Measurements from ENCODE around the gene RYR2.

RYR2 gene

DNA sequence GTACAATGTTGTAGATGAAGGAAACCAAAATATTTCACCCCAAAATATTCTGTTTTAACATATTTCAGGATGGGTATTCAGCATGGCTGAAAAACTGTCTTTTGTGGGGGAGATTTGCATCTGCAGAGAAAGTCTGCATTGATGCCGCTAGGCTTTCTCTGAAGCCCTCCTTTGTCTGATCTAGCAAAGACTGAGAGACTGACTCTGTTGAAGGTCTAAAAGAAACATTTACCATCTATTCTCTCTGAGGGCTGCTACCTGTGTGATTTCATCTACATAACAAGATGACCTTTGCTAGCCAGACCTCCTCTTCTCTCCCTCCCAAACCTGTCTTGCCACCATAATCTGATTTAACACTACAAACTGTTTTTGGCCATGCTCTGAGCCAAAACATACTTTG lies 25.4 kb upstream of the RYR2 start:
- Mint-ChIP-seq H3K27me3 (peaks cover 4% of the 10 kb centered on the region), H3K36me3 (no peaks in the 10 kb centered on the region), H3K4me3 (no peak overlapping the region), H3K27ac (peak overlapping the region; percentile 23), H3K4me1 (no peaks in the 10 kb centered on the region), H3K9me3 (no peaks in the 10 kb centered on the region)

DNA sequence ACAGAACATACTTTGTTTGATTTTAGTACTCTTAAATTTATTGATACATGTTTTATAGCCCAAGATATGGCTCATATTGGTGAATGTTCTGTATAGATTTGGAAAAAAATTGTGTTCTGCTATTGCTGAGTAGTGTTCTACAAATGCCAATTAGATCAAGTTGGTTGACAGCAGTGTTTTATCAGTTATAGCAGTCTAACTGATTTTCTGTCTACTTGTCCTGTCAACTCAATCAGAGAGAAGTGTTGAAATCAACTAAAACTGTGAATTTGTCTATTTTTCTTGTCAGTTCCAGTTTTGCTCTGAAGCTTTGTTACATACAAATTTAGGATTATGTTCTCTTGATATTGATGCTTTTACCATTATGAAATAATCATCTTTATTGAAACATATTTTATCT lies 23.1 kb upstream of the RYR2 start:
- Mint-ChIP-seq H3K9me3 (no peaks in the 10 kb centered on the region), H3K4me1 (no peaks in the 10 kb centered on the region), H3K36me3 (no peaks in the 10 kb centered on the region), H3K27ac (no peak overlapping the region), H3K4me3 (no peak overlapping the region), H3K27me3 (peaks cover 4% of the 10 kb centered on the region)

GRCh38 chr1:237025358-237026074 lies 16.5 kb upstream of the RYR2 start:
- no peaks in the 10 kb centered on the region for H3K4me1 Mint-ChIP-seq
- peaks cover 6% of the 10 kb centered on the region for H3K27me3 Mint-ChIP-seq
- H3K9me3 Mint-ChIP-seq = peaks cover 8% of the 10 kb centered on the region
- H3K36me3 Mint-ChIP-seq = peaks cover 4% of the 10 kb centered on the region
- H3K27ac Mint-ChIP-seq = no peak overlapping the region
- no peak overlapping the region for H3K4me3 Mint-ChIP-seq

DNA sequence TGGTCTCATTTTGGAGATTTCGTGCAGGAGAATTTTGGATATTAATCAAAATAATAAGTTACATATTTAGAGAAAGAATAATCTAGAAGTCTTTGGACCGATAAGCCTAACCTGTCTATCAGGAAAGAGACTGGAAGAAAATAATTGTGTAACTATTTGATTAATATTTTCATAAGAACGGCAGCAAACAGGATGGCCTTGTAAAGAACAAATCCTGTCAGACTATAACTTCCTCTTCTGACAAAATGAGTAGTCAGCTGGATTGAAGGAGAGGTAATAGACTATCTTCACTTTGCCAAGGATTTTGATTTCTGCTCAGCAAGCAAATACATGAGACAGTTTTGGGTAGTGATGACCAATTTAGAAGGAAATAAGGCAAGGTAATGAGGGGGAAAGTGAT lies 12.7 kb upstream of the RYR2 start:
- no peak overlapping the region for H3K4me3 Mint-ChIP-seq
- H3K4me1 Mint-ChIP-seq = no peaks in the 10 kb centered on the region
- H3K27me3 Mint-ChIP-seq = peaks cover 9% of the 10 kb centered on the region
- peaks cover 8% of the 10 kb centered on the region for H3K9me3 Mint-ChIP-seq
- H3K27ac Mint-ChIP-seq = no peak overlapping the region
- peaks cover 4% of the 10 kb centered on the region for H3K36me3 Mint-ChIP-seq

- peaks cover 10% of the 10 kb centered on the region for H3K27me3 Mint-ChIP-seq
- H3K36me3 Mint-ChIP-seq = peaks cover 4% of the 10 kb centered on the region
- no peak overlapping the region for H3K4me3 Mint-ChIP-seq
- H3K9me3 Mint-ChIP-seq = peaks cover 8% of the 10 kb centered on the region
- no peaks in the 10 kb centered on the region for H3K4me1 Mint-ChIP-seq
- no peak overlapping the region for H3K27ac Mint-ChIP-seq
Measured at GRCh38 chr1:237029850-237030535, 12.0 kb upstream of the RYR2 start.

GRCh38 chr1:237031480-237031879 lies 10.5 kb upstream of the RYR2 start:
- H3K27me3 Mint-ChIP-seq = peaks cover 10% of the 10 kb centered on the region
- no peaks in the 10 kb centered on the region for H3K4me1 Mint-ChIP-seq
- no peaks in the 10 kb centered on the region for H3K36me3 Mint-ChIP-seq
- H3K4me3 Mint-ChIP-seq = no peak overlapping the region
- H3K27ac Mint-ChIP-seq = no peak overlapping the region
- no peaks in the 10 kb centered on the region for H3K9me3 Mint-ChIP-seq

DNA sequence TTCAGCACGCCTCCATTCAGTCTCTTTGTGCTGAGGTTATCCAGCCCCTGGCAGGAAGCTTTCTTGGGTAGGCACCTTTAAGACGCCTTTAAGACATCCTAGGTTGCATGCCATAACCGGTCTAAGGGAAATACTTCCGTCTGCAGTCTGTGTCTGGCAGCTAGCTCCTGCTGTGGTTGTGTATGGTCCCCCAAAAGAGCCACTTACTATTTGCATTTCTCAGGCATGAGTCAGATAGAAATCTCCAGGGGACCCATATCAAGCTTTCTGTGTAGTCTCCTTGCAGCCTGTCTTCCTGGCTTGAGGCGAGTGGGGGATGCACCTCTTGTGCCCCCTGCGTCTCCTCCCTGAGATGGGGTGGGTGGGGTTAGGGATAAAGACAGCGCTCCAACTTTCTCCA lies 10.0 kb upstream of the RYR2 start:
- Mint-ChIP-seq H3K4me1 (no peaks in the 10 kb centered on the region), H3K36me3 (no peaks in the 10 kb centered on the region), H3K4me3 (no peak overlapping the region), H3K9me3 (no peaks in the 10 kb centered on the region), H3K27me3 (peaks cover 10% of the 10 kb centered on the region), H3K27ac (no peak overlapping the region)

DNA sequence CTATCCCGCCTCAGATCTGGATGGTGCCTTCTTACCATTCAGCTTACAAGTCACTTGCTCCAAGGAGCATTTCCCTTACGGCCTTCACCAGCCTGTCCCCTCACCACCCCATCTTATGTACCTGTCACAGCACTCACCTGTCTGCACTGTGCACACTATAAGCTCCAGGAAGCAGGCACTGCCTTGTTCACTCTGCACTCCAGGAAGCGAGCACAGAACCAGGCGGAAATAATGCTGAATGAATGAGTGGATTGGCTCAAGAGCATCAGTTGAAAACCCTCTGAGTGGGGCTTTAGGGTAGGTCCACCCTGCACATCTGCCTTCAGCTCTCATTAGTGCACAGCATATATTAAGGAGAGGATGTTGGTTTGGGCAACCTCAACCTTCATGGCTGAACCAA lies 8.9 kb upstream of the RYR2 start:
- no peak overlapping the region for H3K27ac Mint-ChIP-seq
- H3K36me3 Mint-ChIP-seq = no peaks in the 10 kb centered on the region
- H3K27me3 Mint-ChIP-seq = peaks cover 5% of the 10 kb centered on the region
- no peaks in the 10 kb centered on the region for H3K4me1 Mint-ChIP-seq
- no peak overlapping the region for H3K4me3 Mint-ChIP-seq
- H3K9me3 Mint-ChIP-seq = no peaks in the 10 kb centered on the region

DNA sequence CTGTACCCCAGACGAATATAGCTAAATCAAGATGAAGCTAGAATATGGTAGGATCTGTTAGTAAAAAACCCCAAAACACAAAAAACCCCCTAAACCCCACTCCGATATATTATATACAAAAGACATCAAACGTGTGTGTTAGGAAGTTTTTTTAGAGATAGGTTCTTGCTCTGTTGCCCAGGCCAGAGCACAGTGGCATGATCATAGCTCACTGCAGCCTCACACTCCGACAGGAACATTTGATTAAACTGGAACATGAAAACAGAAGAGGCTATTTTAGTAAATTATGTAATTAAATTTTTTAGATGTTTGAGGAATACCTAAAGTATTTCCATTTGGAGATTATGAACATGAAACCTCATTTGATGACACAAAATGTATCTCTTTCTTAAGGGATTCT lies 8.2 kb upstream of the RYR2 start:
- H3K27me3 Mint-ChIP-seq = peaks cover 7% of the 10 kb centered on the region
- no peaks in the 10 kb centered on the region for H3K36me3 Mint-ChIP-seq
- no peaks in the 10 kb centered on the region for H3K9me3 Mint-ChIP-seq
- no peaks in the 10 kb centered on the region for H3K4me1 Mint-ChIP-seq
- H3K27ac Mint-ChIP-seq = no peak overlapping the region
- H3K4me3 Mint-ChIP-seq = no peak overlapping the region

DNA sequence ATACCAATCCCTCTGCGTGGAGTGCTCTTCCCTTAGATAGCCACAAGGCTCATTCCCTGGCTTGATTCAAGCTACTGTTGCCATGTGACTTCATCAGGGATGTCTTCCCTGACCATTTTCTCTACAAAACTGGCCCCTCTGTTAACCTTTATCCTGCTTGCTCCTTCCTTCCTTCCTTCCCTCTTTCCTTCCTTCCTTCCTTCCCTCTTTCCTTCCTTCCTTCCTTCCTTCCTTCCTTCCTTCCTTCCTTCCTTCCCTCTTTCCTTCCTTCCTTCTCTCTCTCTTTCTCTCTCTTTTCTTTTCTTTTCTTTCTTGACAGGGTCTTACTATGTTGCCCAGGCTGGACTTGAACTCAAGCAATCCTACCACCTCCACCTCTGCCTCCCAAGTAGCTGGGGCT lies 6.2 kb upstream of the RYR2 start:
- Mint-ChIP-seq H3K4me3 (no peak overlapping the region), H3K27me3 (peaks cover 14% of the 10 kb centered on the region), H3K27ac (no peak overlapping the region), H3K9me3 (no peaks in the 10 kb centered on the region), H3K4me1 (no peaks in the 10 kb centered on the region), H3K36me3 (no peaks in the 10 kb centered on the region)

DNA sequence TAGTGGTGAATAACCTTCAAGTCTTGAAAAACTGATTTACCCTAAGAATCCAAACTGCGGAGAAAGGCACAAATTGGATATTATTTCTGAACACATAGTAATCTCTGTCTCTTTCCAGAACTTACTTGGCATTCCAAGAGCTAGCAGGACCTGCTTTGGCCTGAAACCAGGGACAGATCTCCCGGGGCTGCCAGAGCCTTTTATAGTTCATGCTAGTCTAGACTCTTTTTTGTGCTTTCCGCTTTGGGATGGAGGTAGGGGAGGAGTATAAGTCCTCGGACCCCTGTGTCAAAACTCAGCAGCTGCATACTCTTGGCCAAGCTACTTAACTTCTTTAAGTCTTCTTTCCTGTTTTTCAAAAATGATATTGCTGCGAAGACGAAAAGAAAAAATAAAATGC lies 3.8 kb upstream of the RYR2 start:
- no peak overlapping the region for H3K27ac Mint-ChIP-seq
- no peak overlapping the region for H3K4me3 Mint-ChIP-seq
- no peaks in the 10 kb centered on the region for H3K9me3 Mint-ChIP-seq
- H3K4me1 Mint-ChIP-seq = peaks cover 4% of the 10 kb centered on the region
- H3K27me3 Mint-ChIP-seq = peaks cover 25% of the 10 kb centered on the region
- H3K36me3 Mint-ChIP-seq = no peaks in the 10 kb centered on the region

DNA sequence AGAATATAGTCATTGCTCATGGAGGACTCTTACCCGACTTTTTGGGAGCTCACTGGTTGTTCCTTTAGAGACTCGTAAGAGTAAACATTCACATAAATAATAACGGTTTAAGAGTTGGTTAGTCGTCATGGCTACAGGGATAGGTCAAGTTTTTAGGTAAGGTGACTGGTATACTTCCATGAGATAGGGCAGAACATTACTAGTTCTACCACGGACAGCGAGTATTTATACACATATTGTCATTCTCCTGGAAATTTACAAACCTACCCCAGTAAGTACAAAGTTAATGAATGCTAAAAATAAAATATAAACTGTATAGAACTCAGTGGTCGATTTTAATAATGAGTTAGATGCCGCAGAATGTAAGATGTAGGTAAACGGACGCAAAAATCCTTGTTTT lies 1.2 kb upstream of the RYR2 start:
- H3K9me3 Mint-ChIP-seq = no peaks in the 10 kb centered on the region
- no peaks in the 10 kb centered on the region for H3K36me3 Mint-ChIP-seq
- H3K27ac Mint-ChIP-seq = no peak overlapping the region
- H3K27me3 Mint-ChIP-seq = peaks cover 38% of the 10 kb centered on the region
- no peak overlapping the region for H3K4me3 Mint-ChIP-seq
- peaks cover 9% of the 10 kb centered on the region for H3K4me1 Mint-ChIP-seq

DNA sequence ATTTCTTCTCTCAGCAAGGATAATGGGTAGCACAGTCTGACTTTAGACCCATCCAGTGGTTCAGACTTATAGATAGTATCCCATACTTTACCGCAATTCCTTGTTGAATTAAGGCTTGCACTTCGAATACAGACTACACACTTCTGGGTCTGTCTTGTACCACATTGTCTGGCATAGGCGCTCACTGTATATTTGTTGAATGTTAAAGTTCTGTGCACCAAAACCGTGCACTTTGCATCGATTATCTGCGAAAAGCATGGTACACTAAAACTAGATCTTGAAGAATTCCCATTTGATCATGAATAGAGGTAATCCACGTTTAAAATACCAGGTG lies 556 bp upstream of the RYR2 start:
- Mint-ChIP-seq H3K4me1 (peaks cover 9% of the 10 kb centered on the region), H3K27ac (no peak overlapping the region), H3K27me3 (peaks cover 43% of the 10 kb centered on the region), H3K36me3 (no peaks in the 10 kb centered on the region), H3K4me3 (peak overlapping the region; percentile 43), H3K9me3 (no peaks in the 10 kb centered on the region)

DNA sequence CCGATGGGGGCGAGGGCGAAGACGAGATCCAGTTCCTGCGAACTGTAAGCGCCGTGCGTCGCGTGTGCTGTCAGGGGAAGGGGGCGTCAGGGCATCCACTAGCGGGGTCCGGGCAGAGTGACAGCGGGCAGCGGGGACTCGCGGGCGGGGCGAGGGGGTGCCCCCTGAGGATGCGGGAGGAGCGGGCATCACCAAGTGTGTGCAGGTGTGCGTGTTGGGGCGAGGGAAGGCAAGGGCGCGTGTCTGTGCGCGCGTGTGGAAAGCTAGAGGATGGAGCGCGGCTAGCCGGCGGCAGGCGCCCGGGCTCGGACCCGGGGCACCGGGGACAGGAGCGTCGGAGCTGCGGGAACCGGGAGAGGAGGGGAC lies 525 bp downstream of the RYR2 start:
- H3K36me3 Mint-ChIP-seq = no peaks in the 10 kb centered on the region
- no peak overlapping the region for H3K4me3 Mint-ChIP-seq
- H3K9me3 Mint-ChIP-seq = no peaks in the 10 kb centered on the region
- H3K27me3 Mint-ChIP-seq = peaks cover 43% of the 10 kb centered on the region
- no peak overlapping the region for H3K27ac Mint-ChIP-seq
- H3K4me1 Mint-ChIP-seq = peaks cover 9% of the 10 kb centered on the region

- peaks cover 43% of the 10 kb centered on the region for H3K27me3 Mint-ChIP-seq
- no peak overlapping the region for H3K27ac Mint-ChIP-seq
- no peaks in the 10 kb centered on the region for H3K9me3 Mint-ChIP-seq
- peaks cover 9% of the 10 kb centered on the region for H3K4me1 Mint-ChIP-seq
- peak overlapping the region; percentile 20 for H3K4me3 Mint-ChIP-seq
- no peaks in the 10 kb centered on the region for H3K36me3 Mint-ChIP-seq
Measured at GRCh38 chr1:237042892-237043576, 1.1 kb downstream of the RYR2 start.

DNA sequence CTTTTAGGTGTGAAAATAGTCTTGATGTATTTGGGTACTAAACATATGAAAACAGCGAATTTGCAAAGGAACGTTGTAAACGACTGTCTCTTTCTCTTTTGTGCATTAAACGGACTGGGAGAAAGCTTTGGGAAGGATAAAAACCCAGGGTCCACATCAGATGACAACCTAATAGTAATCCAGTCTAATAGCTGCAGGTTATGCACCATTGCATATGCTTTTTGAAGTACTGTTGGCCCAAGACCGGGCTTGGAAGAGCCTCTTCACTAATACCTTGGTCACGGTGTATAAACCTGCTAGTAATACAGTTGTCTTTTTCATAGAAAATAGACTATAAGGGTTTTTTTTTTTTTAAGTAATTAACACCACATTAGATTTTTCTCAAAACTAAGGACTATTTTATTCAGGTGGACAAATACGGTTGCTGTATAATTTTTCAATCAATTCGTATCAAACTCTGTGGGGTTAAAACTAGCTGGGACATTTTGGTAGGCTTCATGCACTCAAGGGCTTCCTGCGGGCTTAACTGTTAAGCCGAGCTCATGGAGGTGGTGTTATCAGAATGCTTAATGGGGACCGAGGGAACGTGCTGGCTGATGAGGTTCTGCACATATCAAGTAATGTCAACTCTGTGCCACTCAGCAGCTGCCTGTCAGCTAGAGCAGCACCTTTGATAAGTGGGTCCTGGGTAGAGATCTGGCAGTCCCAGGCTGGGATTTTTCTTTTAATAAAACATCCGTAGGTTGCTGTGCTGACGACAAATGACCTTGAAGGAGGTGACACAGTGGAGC lies 2.1 kb downstream of the RYR2 start:
- H3K4me3 Mint-ChIP-seq = no peak overlapping the region
- H3K27ac Mint-ChIP-seq = no peak overlapping the region
- no peaks in the 10 kb centered on the region for H3K9me3 Mint-ChIP-seq
- H3K27me3 Mint-ChIP-seq = peaks cover 39% of the 10 kb centered on the region
- H3K4me1 Mint-ChIP-seq = peaks cover 9% of the 10 kb centered on the region
- H3K36me3 Mint-ChIP-seq = no peaks in the 10 kb centered on the region
